Endothelial cell (in vitro differentiated cells): Measurements from ENCODE around the gene CMTM6. TPM values are rescaled to one million over a fixed set of nuclear protein-coding genes. Genes with fewer than 3 reads are reported as not detected.

Experiments
- DNase-seq: peaks from one replicate; pipeline ENCODE4 v3.0.0; 2021; ENCODE audit warnings: low spot score
- H3K27ac Mint-ChIP-seq: one replicate; pipeline ENCODE4 v1.8.0; 2021; ENCODE audit warnings: mixed read lengths, inconsistent platforms; ENCODE audit not compliant: unreplicated experiment
- H3K27me3 Mint-ChIP-seq: one replicate; pipeline ENCODE4 v1.8.0; 2021; ENCODE audit warnings: mild to moderate bottlenecking, moderate library complexity, mixed read lengths, inconsistent platforms; ENCODE audit not compliant: unreplicated experiment
- H3K36me3 Mint-ChIP-seq: one replicate; pipeline ENCODE4 v1.8.0; 2021; ENCODE audit warnings: mild to moderate bottlenecking, low read depth, mixed read lengths, inconsistent platforms; ENCODE audit not compliant: unreplicated experiment
- H3K4me1 Mint-ChIP-seq: one replicate; pipeline ENCODE4 v1.8.0; 2021; ENCODE audit warnings: mild to moderate bottlenecking, mixed read lengths, inconsistent platforms; ENCODE audit not compliant: unreplicated experiment
- H3K4me3 Mint-ChIP-seq: one replicate; pipeline ENCODE4 v1.8.0; 2021; ENCODE audit warnings: mild to moderate bottlenecking, mixed read lengths, inconsistent platforms; ENCODE audit not compliant: unreplicated experiment
- H3K9me3 Mint-ChIP-seq: one replicate; pipeline ENCODE4 v1.8.0; 2021; ENCODE audit warnings: mixed read lengths, inconsistent platforms; ENCODE audit not compliant: unreplicated experiment
- total RNA-seq: library from RNA; stranded (reverse); fragmentation: NEBNext Ultra II Directional; extraction: Animal tissue kit (Norgen Biotek cat#: 25700); gene quantifications from one replicate; pipeline ENCODE4 v1.2.1, GENCODE V29; 2021; ENCODE audit not compliant: unreplicated experiment
- TF ChIP-seq, protein P1 (sequence below): fragments of 200-600 bp; sonication (generic); IDR thresholded peaks from one replicate; pipeline ENCODE4 v1.5.0; 2021; ENCODE audit warnings: antibody characterized with exemption; ENCODE audit not compliant: unreplicated experiment

The CMTM6 gene
- total RNA-seq, 1 donor from 2014 or later: 59.9 TPM

DNA sequence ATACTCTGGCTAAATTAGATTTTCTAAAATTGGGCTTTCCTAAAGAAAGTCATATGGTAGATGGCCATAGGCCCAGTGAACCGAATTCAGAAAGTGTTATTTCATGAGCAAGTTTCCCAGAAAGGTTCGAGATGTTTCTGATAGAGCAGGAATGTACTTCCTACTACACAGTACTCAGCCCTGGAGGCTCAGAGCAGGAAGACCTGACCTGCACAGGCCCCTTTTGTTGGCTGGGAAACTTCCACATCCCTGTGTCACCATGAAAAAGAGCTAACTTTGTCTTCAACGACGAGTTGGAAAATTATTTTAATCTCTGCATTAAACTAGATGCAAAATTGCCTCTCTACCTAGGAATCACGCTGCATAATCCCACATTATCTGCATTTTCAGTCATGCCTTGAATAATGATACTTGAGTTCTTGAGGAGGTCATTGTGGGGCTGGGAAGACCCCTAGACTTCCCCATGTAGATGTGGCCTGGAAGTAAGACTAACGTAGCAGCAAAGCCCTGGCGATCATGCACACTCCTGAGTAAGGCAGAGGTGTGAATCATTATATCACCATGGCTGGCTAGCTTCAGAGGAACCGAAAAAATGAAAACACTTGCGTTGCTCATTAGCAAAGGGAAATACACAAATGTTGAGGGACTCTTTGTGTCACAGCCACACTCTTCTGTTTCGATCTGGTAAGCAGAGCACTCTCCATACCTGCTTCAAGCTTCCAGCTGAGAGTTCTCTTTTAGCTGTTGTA is 63.9 kb downstream of the CMTM6 start:
- peaks cover 9% of the 10 kb centered on the region for H3K36me3 Mint-ChIP-seq
- TF ChIP-seq, protein P1, sequence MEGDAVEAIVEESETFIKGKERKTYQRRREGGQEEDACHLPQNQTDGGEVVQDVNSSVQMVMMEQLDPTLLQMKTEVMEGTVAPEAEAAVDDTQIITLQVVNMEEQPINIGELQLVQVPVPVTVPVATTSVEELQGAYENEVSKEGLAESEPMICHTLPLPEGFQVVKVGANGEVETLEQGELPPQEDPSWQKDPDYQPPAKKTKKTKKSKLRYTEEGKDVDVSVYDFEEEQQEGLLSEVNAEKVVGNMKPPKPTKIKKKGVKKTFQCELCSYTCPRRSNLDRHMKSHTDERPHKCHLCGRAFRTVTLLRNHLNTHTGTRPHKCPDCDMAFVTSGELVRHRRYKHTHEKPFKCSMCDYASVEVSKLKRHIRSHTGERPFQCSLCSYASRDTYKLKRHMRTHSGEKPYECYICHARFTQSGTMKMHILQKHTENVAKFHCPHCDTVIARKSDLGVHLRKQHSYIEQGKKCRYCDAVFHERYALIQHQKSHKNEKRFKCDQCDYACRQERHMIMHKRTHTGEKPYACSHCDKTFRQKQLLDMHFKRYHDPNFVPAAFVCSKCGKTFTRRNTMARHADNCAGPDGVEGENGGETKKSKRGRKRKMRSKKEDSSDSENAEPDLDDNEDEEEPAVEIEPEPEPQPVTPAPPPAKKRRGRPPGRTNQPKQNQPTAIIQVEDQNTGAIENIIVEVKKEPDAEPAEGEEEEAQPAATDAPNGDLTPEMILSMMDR: no peak
- peaks cover 4% of the 10 kb centered on the region for H3K27me3 Mint-ChIP-seq
- no peaks in the 10 kb centered on the region for H3K9me3 Mint-ChIP-seq
- H3K4me3 Mint-ChIP-seq: no peak overlapping the region
- DNase-seq: no peak
- peak overlapping the region; percentile 46 for H3K27ac Mint-ChIP-seq
- peaks cover 18% of the 10 kb centered on the region for H3K4me1 Mint-ChIP-seq

DNA sequence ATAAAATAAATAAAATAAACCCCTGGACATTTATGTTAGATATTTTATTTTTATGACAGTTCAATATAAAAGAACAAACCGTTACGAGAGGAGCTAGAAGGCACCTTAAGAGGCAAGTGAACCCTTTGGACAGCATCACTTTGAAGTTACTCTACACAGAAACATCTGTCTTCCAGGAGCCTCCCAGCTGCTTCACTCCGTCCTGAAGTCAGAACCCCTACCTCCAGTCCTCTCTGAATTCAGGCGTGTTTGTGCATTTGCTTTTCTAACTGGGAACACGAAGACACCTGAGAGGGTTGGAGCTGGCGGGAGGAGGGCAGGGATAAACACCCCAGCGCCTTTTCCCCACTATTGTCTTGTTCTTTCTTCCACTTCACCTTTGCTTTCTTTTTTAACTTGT is 64.8 kb downstream of the CMTM6 start:
- Mint-ChIP-seq H3K27ac (peak overlapping the region; percentile 61), H3K4me3 (no peak overlapping the region), H3K27me3 (peaks cover 4% of the 10 kb centered on the region), H3K9me3 (no peaks in the 10 kb centered on the region), H3K36me3 (peaks cover 4% of the 10 kb centered on the region), H3K4me1 (peaks cover 18% of the 10 kb centered on the region)
- DNase-seq: no peak
- TF ChIP-seq, protein P1: no peak

DNA sequence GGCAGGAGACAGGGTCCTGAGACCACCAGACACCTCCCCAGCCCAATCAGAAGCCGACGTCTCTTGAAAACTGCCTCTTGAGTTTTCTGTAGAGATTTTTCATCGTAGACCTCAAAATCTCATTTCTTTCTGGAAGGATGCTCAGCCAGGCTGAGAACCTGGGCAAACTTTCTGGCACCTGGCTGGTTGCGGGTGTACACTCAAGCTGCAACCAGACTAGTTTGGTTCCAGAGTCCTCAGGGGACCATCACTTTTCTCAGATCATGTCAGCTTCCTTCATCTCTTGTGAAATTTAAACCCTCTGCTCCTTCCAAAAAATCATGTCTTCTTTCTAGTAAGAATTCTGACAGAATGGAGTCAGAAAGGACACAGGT is 65.8 kb downstream of the CMTM6 start:
- Mint-ChIP-seq H3K27ac (no peak overlapping the region), H3K27me3 (peaks cover 11% of the 10 kb centered on the region), H3K36me3 (no peaks in the 10 kb centered on the region), H3K9me3 (no peaks in the 10 kb centered on the region), H3K4me1 (peaks cover 21% of the 10 kb centered on the region), H3K4me3 (no peak overlapping the region)
- TF ChIP-seq, protein P1: no peak
- no peak for DNase-seq

DNA sequence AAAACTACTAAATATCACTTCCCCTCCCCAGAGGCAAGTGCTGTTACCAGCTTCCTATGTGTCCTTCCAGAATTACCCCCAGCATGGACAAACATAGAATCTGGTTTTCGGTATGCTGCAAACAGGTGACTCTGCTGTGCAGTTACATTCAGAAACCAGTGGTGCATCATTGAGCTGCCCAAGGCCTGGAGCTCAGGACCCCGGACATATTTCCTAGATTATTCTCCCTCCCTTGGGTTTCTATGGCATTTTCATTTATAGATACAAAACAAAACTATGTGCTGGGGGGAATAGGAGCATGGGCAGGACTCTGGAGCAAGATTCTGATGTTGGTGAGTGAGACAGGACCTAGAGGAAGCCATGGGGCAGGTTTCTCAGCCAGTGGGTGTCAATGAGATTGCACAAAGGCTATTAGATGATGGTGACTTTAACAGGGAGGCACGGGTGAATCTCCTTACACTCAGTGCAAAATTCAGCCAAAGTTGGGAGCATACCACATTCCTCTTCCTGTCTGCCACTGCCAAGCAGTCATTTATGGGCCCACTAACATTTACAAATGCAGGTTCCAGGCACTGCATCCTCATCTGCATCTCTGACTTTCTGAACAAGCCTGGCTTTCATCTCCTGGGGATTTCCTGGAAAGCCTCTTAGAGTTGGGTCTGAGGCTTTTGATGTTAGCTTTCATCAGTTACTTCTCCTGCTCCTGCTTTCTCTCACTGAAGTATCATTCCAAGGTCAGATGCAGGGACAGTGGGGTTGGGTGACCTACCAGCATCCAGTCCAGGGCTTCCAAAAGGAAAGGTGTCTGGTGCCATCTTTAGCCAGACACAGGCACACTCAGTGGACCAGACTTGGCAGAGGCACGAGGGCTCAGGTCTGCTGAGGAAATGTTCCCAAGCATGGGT is 66.5 kb downstream of the CMTM6 start:
- H3K4me1 Mint-ChIP-seq: peaks cover 21% of the 10 kb centered on the region
- no peak overlapping the region for H3K27ac Mint-ChIP-seq
- TF ChIP-seq, protein P1: no peak
- no peak overlapping the region for H3K4me3 Mint-ChIP-seq
- no peaks in the 10 kb centered on the region for H3K9me3 Mint-ChIP-seq
- H3K27me3 Mint-ChIP-seq: peaks cover 11% of the 10 kb centered on the region
- no peak for DNase-seq
- peaks cover 2% of the 10 kb centered on the region for H3K36me3 Mint-ChIP-seq

DNA sequence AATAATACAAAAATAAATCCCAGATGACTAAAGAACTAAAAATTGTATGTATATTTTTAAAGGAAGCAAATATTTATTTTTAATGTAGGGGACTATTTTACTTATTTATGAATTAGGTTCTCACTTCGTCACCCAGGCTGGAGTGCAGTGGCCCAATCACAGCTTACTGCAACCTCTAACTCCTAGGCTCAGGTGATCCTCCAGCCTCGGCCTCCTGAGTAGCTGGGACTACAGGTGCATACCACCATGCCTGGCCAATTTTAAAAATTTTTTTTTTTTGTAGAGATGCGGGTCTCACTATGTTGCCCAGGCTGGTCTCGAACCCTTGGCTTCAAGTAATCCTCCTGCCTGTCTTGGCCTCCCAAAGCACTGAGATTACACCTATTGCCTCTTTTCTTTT is 68.4 kb downstream of the CMTM6 start:
- Mint-ChIP-seq H3K27ac (no peak overlapping the region), H3K4me3 (no peak overlapping the region), H3K36me3 (peaks cover 7% of the 10 kb centered on the region), H3K4me1 (peaks cover 25% of the 10 kb centered on the region), H3K9me3 (no peaks in the 10 kb centered on the region), H3K27me3 (peaks cover 8% of the 10 kb centered on the region)
- no peak for DNase-seq
- TF ChIP-seq, protein P1: no peak
